Keratinocyte (primary cell): Measurements from ENCODE around the gene LUC7L3. TPM values are rescaled to one million over a fixed set of nuclear protein-coding genes. Genes with fewer than 3 reads are reported as not detected.

Experiments used
- polyA plus RNA-seq, 5 experiments: library from polyadenylated mRNA; depleted of rRNA in 3 of 5; stranded (reverse) in 3 of 5; stranded (forward) in 1 of 5; unstranded in 1 of 5; fragments of >200 nt; gene quantifications; 1 replicate in 1 of 5; 2 replicates in 3 of 5; 3 replicates in 1 of 5; pipeline versions ENCODE4 v1.2.1 to v1.2.3, GENCODE V29; 2011 to 2012; ENCODE audit warnings: missing spikeins in 2 of 5, low read depth in 1 of 5, low replicate concordance in 1 of 5
- small RNA-seq, 3 experiments: library from RNA; depleted of rRNA; stranded (forward); fragments of <200 nt; gene quantifications; one replicate each; pipeline ENCODE3, GENCODE V24; 2012; ENCODE audit warnings: low read depth in 3 of 3, low replicate concordance in 1 of 3; ENCODE audit not compliant: insufficient read length in 3 of 3

Gene LUC7L3
- polyA plus RNA-seq, 1 donor (not counting 4 experiments of a cell fraction or from before 2014, with no cell fraction given), result 92.4 TPM

Small RNA genes lying within 50 kb of the gene (small RNA-seq; reads per million reads assigned to genes)
- gene AC005921.1, result 0 reads per million in 3 experiments
- 0 reads per million in 3 experiments for gene MIR8059
- 0 reads per million in 3 experiments for gene RF00019

Other genes with a start within 250 kb of the LUC7L3 start
- 25.5 to 28.5 TPM (median 28.2 TPM) in 3 replicates for gene RSAD1, start 240.7 kb upstream of the LUC7L3 start, polyA plus RNA-seq
- gene MYCBPAP, start 211.2 kb upstream of the LUC7L3 start, polyA plus RNA-seq, result 5.1 to 9.5 TPM (median 9.0 TPM) in 3 replicates
- 50.7 to 155 TPM (median 66.7 TPM) in 3 replicates for gene EPN3, start 186.9 kb upstream of the LUC7L3 start, polyA plus RNA-seq
- gene SPATA20, start 172.4 kb upstream of the LUC7L3 start, polyA plus RNA-seq, result 17.2 to 30.4 TPM (median 21.3 TPM) in 3 replicates
- 0.06 to 0.09 TPM (median 0.07 TPM) in 3 replicates for gene CACNA1G, start 158.9 kb upstream of the LUC7L3 start, polyA plus RNA-seq
- gene ABCC3, start 84.7 kb upstream of the LUC7L3 start, polyA plus RNA-seq, result 39.6 to 61.6 TPM (median 41.7 TPM) in 3 replicates
- gene ANKRD40, start 11.7 kb upstream of the LUC7L3 start, polyA plus RNA-seq, result 19.3 to 39.8 TPM (median 32.7 TPM) in 3 replicates
- not detected in 3 replicates for gene ANKRD40CL, start 47.9 kb downstream of the LUC7L3 start, polyA plus RNA-seq
- not detected in 3 replicates for gene WFIKKN2, start 116.0 kb downstream of the LUC7L3 start, polyA plus RNA-seq
- 59.5 to 73.3 TPM (median 64.4 TPM) in 3 replicates for gene TOB1, start 146.8 kb downstream of the LUC7L3 start, polyA plus RNA-seq